Measurements from ENCODE around the gene GRIA3. TPM values are rescaled to one million over a fixed set of nuclear protein-coding genes. Genes with fewer than 3 reads are reported as not detected.
"Not testable (repeated sequence)": the region's sequence is repeated elsewhere in the genome, so short reads cannot be mapped to it uniquely, and the experiment has no call there.

Gene GRIA3
- polyA plus RNA-seq, 4 donors, result 1.9 to 3.1 (median 2.4) TPM

GRCh38 chrX:123267220-123267619 lies 83.1 kb downstream of the GRIA3 start:
- no peak for DNase-seq (ENCODE audit: low read depth in 4 of 4, low spot score in 3 of 4)

- DNase-seq (ENCODE audit: low read depth in 4 of 4, low spot score in 3 of 4), result no peak
Measured at GRCh38 chrX:123271902-123272301, 87.8 kb downstream of the GRIA3 start.

- no peak for DNase-seq (ENCODE audit: low read depth in 4 of 4, low spot score in 3 of 4)
Measured at GRCh38 chrX:123272630-123273029, 88.6 kb downstream of the GRIA3 start.

- DNase-seq (ENCODE audit: low read depth in 4 of 4, low spot score in 3 of 4), result no peak
Measured at GRCh38 chrX:123274796-123275195, 90.7 kb downstream of the GRIA3 start.

GRCh38 chrX:123277347-123277746 lies 93.3 kb downstream of the GRIA3 start:
- no peak for DNase-seq (ENCODE audit: low read depth in 4 of 4, low spot score in 3 of 4)

- no peak for DNase-seq (ENCODE audit: low read depth in 4 of 4, low spot score in 3 of 4)
Measured at GRCh38 chrX:123277821-123278220, 93.7 kb downstream of the GRIA3 start.

- DNase-seq (ENCODE audit: low read depth in 4 of 4, low spot score in 3 of 4), result no peak
Measured at GRCh38 chrX:123282241-123282640, 98.2 kb downstream of the GRIA3 start.

GRCh38 chrX:123283407-123283806 lies 99.3 kb downstream of the GRIA3 start:
- DNase-seq (ENCODE audit: low read depth in 4 of 4, low spot score in 3 of 4), result not testable (repeated sequence)

- DNase-seq (ENCODE audit: low read depth in 4 of 4, low spot score in 3 of 4), result no peak
Measured at GRCh38 chrX:123291623-123292022, 107.5 kb downstream of the GRIA3 start.

- DNase-seq (ENCODE audit: low read depth in 4 of 4, low spot score in 3 of 4), result no peak
Measured at GRCh38 chrX:123298026-123298425, 113.9 kb downstream of the GRIA3 start.

- DNase-seq (ENCODE audit: low read depth in 4 of 4, low spot score in 3 of 4), result no peak
Measured at GRCh38 chrX:123303429-123303828, 119.4 kb downstream of the GRIA3 start.

GRCh38 chrX:123308658-123309057 lies 124.6 kb downstream of the GRIA3 start:
- DNase-seq (ENCODE audit: low read depth in 4 of 4, low spot score in 3 of 4), result no peak

GRCh38 chrX:123310112-123310511 lies 126.0 kb downstream of the GRIA3 start:
- DNase-seq (ENCODE audit: low read depth in 4 of 4, low spot score in 3 of 4), result no peak

- peak in 3 of 4 donors; percentile 0 to 7 (median 6) for DNase-seq (ENCODE audit: low read depth in 4 of 4, low spot score in 3 of 4)
Measured at GRCh38 chrX:123311486-123311885, 127.4 kb downstream of the GRIA3 start.

- no peak for DNase-seq (ENCODE audit: low read depth in 4 of 4, low spot score in 3 of 4)
Measured at GRCh38 chrX:123313486-123313885, 129.4 kb downstream of the GRIA3 start.

GRCh38 chrX:123320622-123321021 lies 136.5 kb downstream of the GRIA3 start:
- no peak for DNase-seq (ENCODE audit: low read depth in 4 of 4, low spot score in 3 of 4)

GRCh38 chrX:123322536-123322935 lies 138.5 kb downstream of the GRIA3 start:
- DNase-seq (ENCODE audit: low read depth in 4 of 4, low spot score in 3 of 4), result no peak

- DNase-seq (ENCODE audit: low read depth in 4 of 4, low spot score in 3 of 4), result no peak
Measured at GRCh38 chrX:123324625-123325024, 140.5 kb downstream of the GRIA3 start.

GRCh38 chrX:123330229-123330942 lies 146.3 kb downstream of the GRIA3 start:
- no peak for DNase-seq (ENCODE audit: low read depth in 4 of 4, low spot score in 3 of 4)

- DNase-seq (ENCODE audit: low read depth in 4 of 4, low spot score in 3 of 4), result no peak
Measured at GRCh38 chrX:123331349-123331748, 147.3 kb downstream of the GRIA3 start.

GRCh38 chrX:123331859-123332258 lies 147.8 kb downstream of the GRIA3 start:
- DNase-seq (ENCODE audit: low read depth in 4 of 4, low spot score in 3 of 4), result no peak

GRCh38 chrX:123336666-123337065 lies 152.6 kb downstream of the GRIA3 start:
- no peak for DNase-seq (ENCODE audit: low read depth in 4 of 4, low spot score in 3 of 4)
